Measurements from ENCODE around the gene CTIF. TPM values are rescaled to one million over a fixed set of nuclear protein-coding genes. Genes with fewer than 3 reads are reported as not detected.
A peak's percentile ranks its signal among the peaks of the same experiment; 100 is the strongest.

Gene CTIF
- total RNA-seq, 1 experiment from 2014 or later, result 5.8 TPM

- ChIA-PET POLR2A (ENCODE audit: unreplicated experiment) (no interaction called here), CTCF (no interaction called here)
- ATAC-seq (no peak), DNase-seq (no peak)
- Histone ChIP-seq H3K9me3 (ENCODE audit: low read length) (no peaks in the 10 kb centered on the region), H3K9me2 (replicated peaks; ENCODE audit: low read length) (no peaks in the 10 kb centered on the region), H3K79me2 (ENCODE audit: low read length) (no peaks in the 10 kb centered on the region), H3K4me1 (ENCODE audit: insufficient read depth, low read length) (no peaks in the 10 kb centered on the region), H3F3A (ENCODE audit: low read length, unreplicated experiment) (no peaks in the 10 kb centered on the region), H3K27ac (ENCODE audit: low read length) (no peak overlapping the region), H3K4me3 (ENCODE audit: low read length) (no peak overlapping the region), H3K27me3 (ENCODE audit: low read length) (no peaks in the 10 kb centered on the region), H3K9ac (ENCODE audit: low read length) (no peak overlapping the region), H4K20me1 (ENCODE audit: low read length) (no peaks in the 10 kb centered on the region), H2AFZ (ENCODE audit: low read length) (no peak overlapping the region), H3K36me3 (ENCODE audit: low read depth, low read length) (no peaks in the 10 kb centered on the region; the same call in 1 of the 2 replicates), H3K4me2 (ENCODE audit: low read length) (no peak overlapping the region)
- intact Hi-C loops (cut with micrococcal nuclease), result loop anchor here (10.0 kb wide), 2 partner anchors 561 to 741 kb away; no protein-coding TSS in a partner anchor
- no TSS peak for BruUV-seq (replicated peaks)
- TF ChIP-seq, protein P1, sequence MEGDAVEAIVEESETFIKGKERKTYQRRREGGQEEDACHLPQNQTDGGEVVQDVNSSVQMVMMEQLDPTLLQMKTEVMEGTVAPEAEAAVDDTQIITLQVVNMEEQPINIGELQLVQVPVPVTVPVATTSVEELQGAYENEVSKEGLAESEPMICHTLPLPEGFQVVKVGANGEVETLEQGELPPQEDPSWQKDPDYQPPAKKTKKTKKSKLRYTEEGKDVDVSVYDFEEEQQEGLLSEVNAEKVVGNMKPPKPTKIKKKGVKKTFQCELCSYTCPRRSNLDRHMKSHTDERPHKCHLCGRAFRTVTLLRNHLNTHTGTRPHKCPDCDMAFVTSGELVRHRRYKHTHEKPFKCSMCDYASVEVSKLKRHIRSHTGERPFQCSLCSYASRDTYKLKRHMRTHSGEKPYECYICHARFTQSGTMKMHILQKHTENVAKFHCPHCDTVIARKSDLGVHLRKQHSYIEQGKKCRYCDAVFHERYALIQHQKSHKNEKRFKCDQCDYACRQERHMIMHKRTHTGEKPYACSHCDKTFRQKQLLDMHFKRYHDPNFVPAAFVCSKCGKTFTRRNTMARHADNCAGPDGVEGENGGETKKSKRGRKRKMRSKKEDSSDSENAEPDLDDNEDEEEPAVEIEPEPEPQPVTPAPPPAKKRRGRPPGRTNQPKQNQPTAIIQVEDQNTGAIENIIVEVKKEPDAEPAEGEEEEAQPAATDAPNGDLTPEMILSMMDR (conservative IDR thresholded peaks at IDR 0.05; ENCODE audit: low read depth, low read length), result no peak
- TF ChIP-seq EZH2phosphoT487 (IDR thresholded peaks at IDR 0.05; ENCODE audit: borderline replicate concordance, low read length) (no peak), EZH2 (IDR thresholded peaks at IDR 0.05; ENCODE audit: low read length, unreplicated experiment) (no peak)
These were observed 135.3 kb downstream of the CTIF start for GRCh38 chr18:48673853-48674721.

- DNase-seq (no peak), ATAC-seq (peak; percentile 19)
- no peaks in the 10 kb centered on the region for H4K20me1 ChIP-seq (ENCODE audit: low read length)
- intact Hi-C loops (cut with micrococcal nuclease), result loop anchor here (5.0 to 10.0 kb wide), 3 partner anchors 367 to 740 kb away; no protein-coding TSS in a partner anchor
- H3F3A ChIP-seq (ENCODE audit: low read length, unreplicated experiment), result no peaks in the 10 kb centered on the region
- H3K36me3 ChIP-seq (ENCODE audit: low read depth, low read length), result no peaks in the 10 kb centered on the region; the same call in 1 of the 2 replicates
- no peak overlapping the region for H3K9ac ChIP-seq (ENCODE audit: low read length)
- no peaks in the 10 kb centered on the region for H3K4me1 ChIP-seq (ENCODE audit: insufficient read depth, low read length)
- H3K9me2 ChIP-seq (replicated peaks; ENCODE audit: low read length), result no peaks in the 10 kb centered on the region
- ChIA-PET CTCF (no interaction called here), POLR2A (ENCODE audit: unreplicated experiment) (no interaction called here)
- no peak overlapping the region for H2AFZ ChIP-seq (ENCODE audit: low read length)
- no peak overlapping the region for H3K4me2 ChIP-seq (ENCODE audit: low read length)
- no peak overlapping the region for H3K27ac ChIP-seq (ENCODE audit: low read length)
- BruUV-seq (replicated peaks), result no TSS peak
- H3K79me2 ChIP-seq (ENCODE audit: low read length), result no peaks in the 10 kb centered on the region
- TF ChIP-seq EZH2phosphoT487 (IDR thresholded peaks at IDR 0.05; ENCODE audit: borderline replicate concordance, low read length) (no peak), EZH2 (IDR thresholded peaks at IDR 0.05; ENCODE audit: low read length, unreplicated experiment) (no peak)
- TF ChIP-seq, protein P1 (conservative IDR thresholded peaks at IDR 0.05; ENCODE audit: low read depth, low read length), result no peak
- H3K4me3 ChIP-seq (ENCODE audit: low read length), result no peak overlapping the region
- no peaks in the 10 kb centered on the region for H3K27me3 ChIP-seq (ENCODE audit: low read length)
- H3K9me3 ChIP-seq (ENCODE audit: low read length), result no peaks in the 10 kb centered on the region
These were observed 136.0 kb downstream of the CTIF start for GRCh38 chr18:48674758-48675351.
